PC-3 (cell line): ENCODE data around the gene SLC22A13. TPM values are rescaled to one million over a fixed set of nuclear protein-coding genes. Genes with fewer than 3 reads are reported as not detected.

Experiments used
- ATAC-seq: fragments of 200-7000 bp; cut with Tn5 transposase; 2 replicates; pipeline ENCODE4 v1.9.1; 2020; ENCODE audit warnings: mild to moderate bottlenecking, moderate library complexity
- BruUV-seq: library from RNA; stranded (reverse); fragments of 400-500 nt; replicated peaks from 2 replicates; lab custom pipeline; 2021; lab: Mats Ljungman, UMichigan
- CTCF ChIA-PET: fragments of 300-600 bp; sonication (Branson Sonifier 250); formaldehyde crosslinking; loops from one replicate; lab custom pipeline; 2022; ENCODE audit warnings: antibody characterized with exemption; lab: Charles Lee
- POLR2A ChIA-PET: fragments of 300-600 bp; sonication (Branson Sonifier 250); formaldehyde crosslinking; loops from one replicate; lab custom pipeline; 2022; ENCODE audit warnings: antibody characterized with exemption; ENCODE audit not compliant: unreplicated experiment; lab: Charles Lee
- DNase-seq: peaks from one replicate; pipeline ENCODE4 v3.0.0-alpha.2; 2015
- H2AFZ ChIP-seq: fragments of 300-600 bp; sonication (generic); 2 replicates; pipeline ENCODE4 v1.6.0; 2016; ENCODE audit warnings: antibody characterized with exemption, low read length
- H3F3A ChIP-seq: fragments of 300-600 bp; sonication (generic); one replicate; pipeline ENCODE4 v1.6.0; 2017; ENCODE audit warnings: antibody characterized with exemption, low read length, control low read depth, mild to moderate bottlenecking; ENCODE audit not compliant: unreplicated experiment
- H3K27ac ChIP-seq: fragments of 300-600 bp; sonication (generic); 2 replicates; pipeline ENCODE4 v1.5.1; 2016; ENCODE audit warnings: mild to moderate bottlenecking, low read length
- H3K27me3 ChIP-seq: fragments of 300-600 bp; sonication (generic); 2 replicates; pipeline ENCODE4 v1.6.1; 2016; ENCODE audit warnings: low read length, mixed read lengths
- H3K36me3 ChIP-seq: fragments of 300-600 bp; sonication (generic); 2 replicates; pipeline ENCODE4 v1.6.1; 2016; ENCODE audit warnings: low read depth, mixed run types, low read length, mixed read lengths
- H3K4me1 ChIP-seq: fragments of 300-600 bp; sonication (generic); 2 replicates; pipeline ENCODE4 v1.5.1; 2016; ENCODE audit warnings: low read length; ENCODE audit not compliant: insufficient read depth
- H3K4me2 ChIP-seq: fragments of 300-600 bp; sonication (generic); 2 replicates; pipeline ENCODE4 v1.6.0; 2016; ENCODE audit warnings: low read length
- H3K4me3 ChIP-seq: fragments of 300-600 bp; sonication (generic); 2 replicates; pipeline ENCODE4 v1.5.1; 2016; ENCODE audit warnings: mild to moderate bottlenecking, low read length, mixed read lengths
- H3K79me2 ChIP-seq: fragments of 300-600 bp; sonication (generic); 2 replicates; pipeline ENCODE4 v1.6.1; 2017; ENCODE audit warnings: low read length, mixed read lengths
- H3K9ac ChIP-seq: fragments of 300-600 bp; sonication (generic); 2 replicates; pipeline ENCODE4 v1.6.0; 2016; ENCODE audit warnings: mild to moderate bottlenecking, low read length
- H3K9me2 ChIP-seq: fragments of 300-600 bp; sonication (generic); replicated peaks from 2 replicates; pipeline ENCODE4 v1.6.1; 2016; ENCODE audit warnings: mixed run types, low read length, mixed read lengths
- H3K9me3 ChIP-seq: fragments of 300-600 bp; sonication (generic); 2 replicates; pipeline ENCODE4 v1.6.1; 2016; ENCODE audit warnings: low read length, mixed read lengths
- H4K20me1 ChIP-seq: fragments of 300-600 bp; sonication (generic); 2 replicates; pipeline ENCODE4 v1.6.1; 2016; ENCODE audit warnings: low read length, mixed read lengths
- EZH2 ChIP-seq: fragments of 300-600 bp; sonication (generic); IDR thresholded peaks from one replicate; pipeline ENCODE4 v1.6.1; 2017; ENCODE audit warnings: antibody characterized with exemption, mild to moderate bottlenecking, low read length; ENCODE audit not compliant: unreplicated experiment
- EZH2phosphoT487 ChIP-seq: fragments of 300-600 bp; sonication (generic); IDR thresholded peaks from 2 replicates; pipeline ENCODE4 v1.6.1; 2018; ENCODE audit warnings: mild to moderate bottlenecking, antibody characterized with exemption, low read length, borderline replicate concordance
- intact Hi-C: fragments of 100-400 bp; cut with micrococcal nuclease; formaldehyde crosslinking; loops from 2 replicates; pipeline ENCODE4 v1.9.0; 2023
- total RNA-seq: library from RNA; depleted of rRNA; stranded (reverse); fragments of >200 nt; gene quantifications from 2 replicates; pipeline ENCODE4 v1.2.3, GENCODE V29; 2014; rRNA removed
- TF ChIP-seq, protein P1 (sequence below): fragments of 300-600 bp; sonication (generic); conservative IDR thresholded peaks from 2 replicates; pipeline ENCODE4 v1.5.1; 2017; ENCODE audit warnings: antibody characterized with exemption, low read depth, mild to moderate bottlenecking, low read length

The SLC22A13 gene
- total RNA-seq, 1 experiment from 2014 or later, result 0.73 TPM

- Histone ChIP-seq H3K36me3 (peaks cover 8% of the 10 kb centered on the region; the same call in 1 of the 2 replicates), H2AFZ (no peak overlapping the region), H4K20me1 (no peaks in the 10 kb centered on the region), H3K27ac (no peak overlapping the region), H3F3A (no peaks in the 10 kb centered on the region), H3K4me1 (peaks cover 4% of the 10 kb centered on the region), H3K4me2 (no peak overlapping the region), H3K27me3 (no peaks in the 10 kb centered on the region), H3K9ac (no peak overlapping the region), H3K4me3 (no peak overlapping the region), H3K79me2 (no peaks in the 10 kb centered on the region), H3K9me3 (peaks cover 10% of the 10 kb centered on the region), H3K9me2 (no peaks in the 10 kb centered on the region)
- intact Hi-C loops, result no loop called here
- no TSS peak for BruUV-seq
- DNase-seq (no peak), ATAC-seq (no peak)
- ChIA-PET POLR2A (no interaction called here), CTCF (no interaction called here)
- TF ChIP-seq EZH2, result no peak
- TF ChIP-seq, protein P1, sequence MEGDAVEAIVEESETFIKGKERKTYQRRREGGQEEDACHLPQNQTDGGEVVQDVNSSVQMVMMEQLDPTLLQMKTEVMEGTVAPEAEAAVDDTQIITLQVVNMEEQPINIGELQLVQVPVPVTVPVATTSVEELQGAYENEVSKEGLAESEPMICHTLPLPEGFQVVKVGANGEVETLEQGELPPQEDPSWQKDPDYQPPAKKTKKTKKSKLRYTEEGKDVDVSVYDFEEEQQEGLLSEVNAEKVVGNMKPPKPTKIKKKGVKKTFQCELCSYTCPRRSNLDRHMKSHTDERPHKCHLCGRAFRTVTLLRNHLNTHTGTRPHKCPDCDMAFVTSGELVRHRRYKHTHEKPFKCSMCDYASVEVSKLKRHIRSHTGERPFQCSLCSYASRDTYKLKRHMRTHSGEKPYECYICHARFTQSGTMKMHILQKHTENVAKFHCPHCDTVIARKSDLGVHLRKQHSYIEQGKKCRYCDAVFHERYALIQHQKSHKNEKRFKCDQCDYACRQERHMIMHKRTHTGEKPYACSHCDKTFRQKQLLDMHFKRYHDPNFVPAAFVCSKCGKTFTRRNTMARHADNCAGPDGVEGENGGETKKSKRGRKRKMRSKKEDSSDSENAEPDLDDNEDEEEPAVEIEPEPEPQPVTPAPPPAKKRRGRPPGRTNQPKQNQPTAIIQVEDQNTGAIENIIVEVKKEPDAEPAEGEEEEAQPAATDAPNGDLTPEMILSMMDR, result no peak
These were observed 57.4 kb downstream of the SLC22A13 start for GRCh38 chr3:38323060-38323459.

- Histone ChIP-seq H3K4me2 (no peak overlapping the region), H4K20me1 (no peaks in the 10 kb centered on the region), H3K27me3 (no peaks in the 10 kb centered on the region), H3K4me1 (peaks cover 9% of the 10 kb centered on the region), H3K9me2 (no peaks in the 10 kb centered on the region), H3K79me2 (no peaks in the 10 kb centered on the region), H3K9ac (no peak overlapping the region), H3K36me3 (peaks cover 8% of the 10 kb centered on the region; the same call in 1 of the 2 replicates), H2AFZ (no peak overlapping the region), H3K9me3 (peaks cover 10% of the 10 kb centered on the region), H3K27ac (no peak overlapping the region), H3K4me3 (no peak overlapping the region), H3F3A (no peaks in the 10 kb centered on the region)
- no peak for TF ChIP-seq EZH2
- TF ChIP-seq, protein P1, result no peak
- TF ChIP-seq EZH2phosphoT487, result no peak
- DNase-seq (no peak), ATAC-seq (no peak)
- ChIA-PET CTCF (no interaction called here), POLR2A (no interaction called here)
- intact Hi-C loops, result no loop called here
- BruUV-seq, result no TSS peak
These were observed 59.6 kb downstream of the SLC22A13 start for GRCh38 chr3:38325256-38325655.

DNA sequence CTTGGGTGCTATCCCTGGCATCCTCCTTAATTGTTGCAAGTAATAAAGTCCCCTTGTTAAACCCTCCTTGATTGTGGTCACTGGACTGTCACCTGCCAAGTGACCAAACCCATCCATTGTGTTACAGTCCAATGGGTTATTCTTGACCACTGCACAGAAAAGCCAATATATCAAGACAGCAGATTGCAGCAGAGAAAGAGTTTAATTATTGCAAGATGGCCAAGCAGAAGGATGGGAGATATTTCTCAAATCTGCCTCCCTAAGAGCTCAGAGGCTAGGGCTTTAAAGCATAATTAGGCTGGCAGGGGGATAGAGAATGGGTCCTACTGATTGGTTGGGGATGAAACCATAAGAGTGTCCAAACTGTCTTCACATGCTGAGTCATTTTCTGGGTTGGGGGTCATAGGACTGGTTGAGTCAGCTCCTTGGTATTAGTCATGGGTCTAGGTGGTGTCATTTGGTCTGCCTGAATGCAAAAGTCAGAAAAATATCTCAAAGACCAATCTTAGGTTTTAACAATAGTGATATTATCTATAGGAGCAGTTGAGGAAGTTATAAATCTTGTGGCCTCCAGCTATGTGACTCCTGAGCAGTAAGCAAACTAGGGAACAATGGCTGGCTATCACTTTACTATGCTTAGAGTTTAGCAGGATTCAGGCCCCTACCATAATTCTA lies 61.9 kb downstream of the SLC22A13 start:
- no peaks in the 10 kb centered on the region for H3K27me3 ChIP-seq
- no peaks in the 10 kb centered on the region for H3K9me2 ChIP-seq
- H3K27ac ChIP-seq, result peak overlapping the region; percentile 88
- H3K4me3 ChIP-seq, result no peak overlapping the region; the same call in 1 of the 2 replicates
- no peaks in the 10 kb centered on the region for H3F3A ChIP-seq
- peaks cover 10% of the 10 kb centered on the region for H3K9me3 ChIP-seq
- peak overlapping the region; percentile 32; the same call in 1 of the 2 replicates for H3K4me2 ChIP-seq
- H3K4me1 ChIP-seq, result peaks cover 9% of the 10 kb centered on the region
- no peaks in the 10 kb centered on the region for H4K20me1 ChIP-seq
- no peak overlapping the region for H2AFZ ChIP-seq
- peaks cover 8% of the 10 kb centered on the region; the same call in 1 of the 2 replicates for H3K36me3 ChIP-seq
- H3K9ac ChIP-seq, result peak overlapping the region; percentile 43; the same call in 1 of the 2 replicates
- no peak for TF ChIP-seq EZH2phosphoT487
- DNase-seq, result peak; percentile 95
- POLR2A ChIA-PET, result no interaction called here
- ATAC-seq, result peak; percentile 92
- no peaks in the 10 kb centered on the region for H3K79me2 ChIP-seq
- intact Hi-C loops, result no loop called here
- no TSS peak for BruUV-seq
- CTCF ChIA-PET, result no interaction called here

Other genes with a start within 250 kb of the SLC22A13 start
- 16.9 and 18.5 TPM in 2 replicates for gene PLCD1, start 236.2 kb upstream of the SLC22A13 start, total RNA-seq
- gene DLEC1, start 226.6 kb upstream of the SLC22A13 start, total RNA-seq, result not detected in 2 replicates
- 76.4 and 94.5 TPM in 2 replicates for gene ACAA1, start 128.7 kb upstream of the SLC22A13 start, total RNA-seq
- gene MYD88, start 127.2 kb upstream of the SLC22A13 start, total RNA-seq, result 17.7 and 19.1 TPM in 2 replicates
- gene OXSR1, start 100.3 kb upstream of the SLC22A13 start, total RNA-seq, result 42.2 and 47.7 TPM in 2 replicates
- 0.07 TPM in 1 of 2 replicates, not detected in the other for gene SLC22A14, start 16.5 kb downstream of the SLC22A13 start, total RNA-seq
- gene XYLB, start 81.0 kb downstream of the SLC22A13 start, total RNA-seq, result 11.2 and 14.0 TPM in 2 replicates
- 1.5 and 1.8 TPM in 2 replicates for gene ACVR2B, start 188.1 kb downstream of the SLC22A13 start, total RNA-seq
- 10.0 and 11.3 TPM in 2 replicates for gene EXOG, start 230.5 kb downstream of the SLC22A13 start, total RNA-seq